GM21737 (cell line): ENCODE measurements around the gene DMGDH.

Source experiments
- ATAC-seq: cut with Tn5 transposase; IDR thresholded peaks from one replicate; pipeline ENCODE4 v1.9.1; 2021; ENCODE audit warnings: mild to moderate bottlenecking, moderate library complexity; ENCODE audit not compliant: unreplicated experiment

Gene DMGDH

DNA sequence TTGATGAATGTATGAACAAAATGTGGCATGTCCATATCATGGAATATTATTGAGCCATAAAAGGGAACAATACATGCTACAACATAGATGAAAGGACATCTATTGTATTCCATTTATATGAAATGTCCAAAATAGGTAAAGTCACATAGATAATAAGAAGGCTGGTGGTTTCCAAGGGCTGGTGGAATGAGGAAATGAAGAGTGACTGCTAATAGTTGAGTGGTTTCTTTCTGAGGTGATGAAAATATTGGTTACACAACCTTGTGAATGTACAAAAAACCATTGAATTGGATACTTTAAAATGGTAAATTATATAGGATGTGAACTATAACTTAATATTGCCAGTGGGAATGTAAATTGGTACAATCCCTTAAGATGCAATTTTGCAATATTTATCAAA is 89.6 kb downstream of the DMGDH start:
- no peak for ATAC-seq

GRCh38 chr5:78979117-78979742 is 90.2 kb downstream of the DMGDH start:
- ATAC-seq, result no peak

GRCh38 chr5:78975035-78975434 is 94.4 kb downstream of the DMGDH start:
- no peak for ATAC-seq

DNA sequence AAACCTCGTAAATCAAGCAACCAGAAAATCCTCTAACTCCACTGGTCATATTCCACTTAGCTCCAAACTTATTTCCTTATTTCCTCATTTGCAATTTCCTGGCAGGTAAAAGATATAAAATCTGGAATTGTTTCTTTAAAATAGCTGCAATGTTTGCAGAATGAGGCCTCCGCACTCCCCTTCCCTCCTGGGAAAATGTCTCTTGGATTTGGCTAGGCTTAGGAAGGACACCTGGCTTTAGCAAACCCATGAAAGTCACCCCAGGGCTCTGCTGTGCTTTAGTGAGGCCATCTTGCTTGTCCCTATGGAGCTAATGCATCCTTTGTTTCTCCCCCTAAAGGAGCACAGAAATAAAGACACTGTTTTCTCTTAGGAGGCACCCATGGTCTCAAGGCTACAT is 94.9 kb downstream of the DMGDH start:
- ATAC-seq, result no peak

DNA sequence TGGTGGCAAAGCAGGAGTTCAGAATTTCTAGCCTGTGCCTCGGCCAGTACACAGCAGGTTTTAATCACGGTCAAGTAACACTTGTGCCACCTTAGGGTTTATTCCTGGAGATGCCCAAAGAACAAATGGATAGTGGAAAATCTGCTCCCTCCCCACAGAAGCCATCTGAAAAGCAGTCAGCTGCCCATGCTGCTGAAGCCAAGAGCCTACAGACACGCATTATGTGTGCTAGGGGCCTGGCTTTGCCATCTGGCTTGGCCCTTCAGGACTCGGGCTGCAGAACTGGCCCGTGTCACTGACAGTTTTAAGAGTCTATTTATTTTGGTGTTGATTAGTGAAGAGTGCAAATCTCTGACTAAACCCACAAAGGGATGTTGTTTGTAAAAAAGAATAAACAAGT is 95.5 kb downstream of the DMGDH start:
- no peak for ATAC-seq

DNA sequence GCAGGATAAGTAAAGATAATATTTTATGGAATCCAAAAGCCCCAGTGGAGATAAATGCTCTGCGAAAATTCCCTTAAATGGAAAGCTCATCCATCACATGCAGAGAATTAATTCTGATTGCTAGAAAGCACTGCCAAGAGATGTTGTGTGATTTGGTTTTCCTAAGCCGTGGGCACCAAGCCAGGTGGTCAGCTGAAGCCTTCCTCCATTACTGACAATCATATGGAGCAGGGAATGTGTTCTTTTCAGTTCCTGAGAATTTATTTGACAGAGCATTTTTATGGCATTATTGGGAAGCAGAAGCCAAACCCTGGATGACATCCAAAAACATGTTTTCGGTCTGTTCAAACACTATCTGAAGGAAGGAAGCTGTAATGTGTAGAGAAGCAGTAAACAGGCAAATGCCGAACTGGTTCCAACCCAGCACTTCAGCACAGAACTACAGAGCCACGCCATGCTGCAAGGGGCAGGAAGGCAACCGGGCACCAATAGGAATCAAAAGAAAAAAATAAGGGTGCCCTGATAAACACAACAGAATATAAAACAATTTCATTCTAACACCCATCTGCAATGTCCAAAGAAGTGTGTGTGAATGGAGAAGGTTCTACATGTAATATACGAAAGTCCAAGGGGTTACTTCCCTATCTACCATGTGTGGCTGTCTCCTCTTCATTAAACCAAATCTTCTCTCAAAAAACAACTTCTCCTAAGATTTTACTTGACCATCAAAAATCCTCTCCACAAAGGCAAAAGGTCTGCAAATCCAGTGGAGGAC is 96.6 kb downstream of the DMGDH start:
- no peak for ATAC-seq

DNA sequence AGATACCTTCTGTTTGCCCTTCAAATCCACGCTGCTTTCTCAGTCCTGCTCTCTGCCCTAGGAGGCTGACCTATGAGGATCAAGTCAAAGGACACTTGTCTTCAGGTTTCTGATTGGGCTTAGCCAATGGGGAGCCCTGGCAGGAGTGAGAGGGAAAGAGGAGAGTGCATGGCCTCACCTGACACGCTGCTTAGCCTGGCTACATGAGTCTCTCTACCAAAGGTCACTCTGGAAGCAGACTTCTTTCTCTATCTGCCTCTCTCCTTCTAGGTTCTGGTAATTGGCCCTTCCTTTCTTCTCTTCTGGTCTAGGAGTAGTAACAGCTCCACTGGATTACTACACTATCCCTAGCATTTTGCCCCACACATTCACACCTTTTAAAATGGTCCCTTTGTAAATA is 97.5 kb downstream of the DMGDH start:
- ATAC-seq, result no peak

GRCh38 chr5:78968781-78969180 is 100.7 kb downstream of the DMGDH start:
- no peak for ATAC-seq

DNA sequence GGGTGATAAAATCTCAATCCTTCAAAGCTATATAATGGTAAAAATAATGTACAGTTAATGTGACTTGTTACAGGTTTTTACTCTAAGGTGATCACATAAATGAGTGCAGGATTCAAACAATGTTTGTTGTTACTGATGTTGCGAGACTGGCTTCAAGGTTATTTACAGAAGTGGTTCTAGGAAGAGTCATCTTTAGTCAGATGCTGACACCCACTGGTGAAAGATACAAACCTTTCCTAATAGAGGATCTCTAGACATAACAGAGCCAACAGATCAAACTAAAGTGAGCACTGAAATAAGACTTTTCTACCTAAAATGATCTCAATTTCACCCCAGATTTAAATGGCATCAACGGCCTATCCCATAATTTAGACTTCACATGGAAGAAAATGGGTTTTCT is 104.6 kb downstream of the DMGDH start:
- no peak for ATAC-seq

GRCh38 chr5:78961743-78962142 is 107.7 kb downstream of the DMGDH start:
- ATAC-seq, result no peak

- no peak for ATAC-seq
Measured at GRCh38 chr5:78959767-78960166, 109.7 kb downstream of the DMGDH start.

- no peak for ATAC-seq
Measured at GRCh38 chr5:78958672-78959445, 110.6 kb downstream of the DMGDH start.

- no peak for ATAC-seq
Measured at GRCh38 chr5:78956901-78957300, 112.6 kb downstream of the DMGDH start.

- ATAC-seq, result no peak
Measured at GRCh38 chr5:78953092-78953800, 116.2 kb downstream of the DMGDH start.
